ENCODE data around the gene CNTN4.

The CNTN4 gene

DNA sequence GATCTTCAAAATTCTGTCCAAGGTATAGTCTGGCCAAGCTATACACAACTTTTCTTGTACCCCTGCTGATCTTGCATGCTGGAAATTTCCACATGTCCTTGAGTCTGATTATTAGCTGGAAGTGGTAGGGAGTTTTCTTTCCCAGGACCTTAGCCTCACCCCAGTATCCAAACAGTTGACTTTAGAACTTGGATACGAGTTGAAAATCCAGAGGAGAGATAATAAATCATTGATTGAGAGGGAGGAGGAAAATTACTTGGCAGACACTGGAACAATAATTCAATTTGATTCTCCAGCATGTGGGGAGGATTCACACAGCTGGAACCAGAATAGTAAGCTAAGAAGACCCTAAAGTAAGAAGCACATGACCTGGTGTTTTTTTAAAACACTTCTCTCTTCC lies 895.1 kb downstream of the CNTN4 start:
- H3K27ac ChIP-seq (ENCODE audit: low read depth, low read length), result no peak overlapping the region

DNA sequence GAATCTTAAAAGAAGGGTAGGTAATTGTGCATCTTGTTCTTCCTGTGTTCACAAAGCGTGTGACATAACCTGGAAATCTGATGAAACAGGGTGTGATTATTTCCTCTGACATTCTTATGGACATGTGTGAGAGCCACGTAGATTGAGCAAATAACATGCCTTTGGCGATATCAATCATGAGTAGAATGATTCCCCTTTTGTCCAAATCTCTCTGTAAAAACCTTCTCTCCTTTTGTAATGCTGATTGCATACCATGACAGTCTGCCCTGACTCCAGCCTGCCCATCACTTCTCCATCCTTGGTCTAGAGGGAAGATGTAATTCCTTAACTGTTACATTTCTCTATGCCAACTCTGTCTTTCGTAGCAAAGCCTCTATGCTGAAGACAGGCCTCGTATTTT lies 896.5 kb downstream of the CNTN4 start:
- Histone ChIP-seq H3K9ac (ENCODE audit: low read depth in 1 of 2, low read length in 2 of 2) (no peak overlapping the region), H3K9me3 (ENCODE audit: control insufficient read depth in 1 of 2, low read length in 2 of 2) (no peaks in the 10 kb centered on the region)

More for the DNA sequence above, 895.1 kb downstream of the CNTN4 start:
- Histone ChIP-seq H3K27me3 (ENCODE audit: control insufficient read depth in 1 of 2, insufficient read depth in 2 of 2, low read length in 2 of 2) (no peaks in the 10 kb centered on the region), H3K4me3 (ENCODE audit: low read depth in 1 of 2, low read length in 2 of 2) (no peak overlapping the region), H3K9ac (ENCODE audit: low read depth in 1 of 2, low read length in 2 of 2) (no peak overlapping the region), H3K4me1 (ENCODE audit: control insufficient read depth in 1 of 2, insufficient read depth in 2 of 2, low read length in 2 of 2) (no peaks in the 10 kb centered on the region), H3K36me3 (ENCODE audit: control insufficient read depth in 1 of 2, insufficient read depth in 2 of 2, low read length in 2 of 2) (no peaks in the 10 kb centered on the region), H3K9me3 (ENCODE audit: control insufficient read depth in 1 of 2, low read length in 2 of 2) (no peaks in the 10 kb centered on the region)

GRCh38 chr3:3005146-3005744 lies 906.6 kb downstream of the CNTN4 start:
- H3K4me3 ChIP-seq (ENCODE audit: low read depth in 1 of 2, low read length in 2 of 2), result no peak overlapping the region
- no peak overlapping the region for H3K9ac ChIP-seq (ENCODE audit: low read depth in 1 of 2, low read length in 2 of 2)
- no peaks in the 10 kb centered on the region for H3K4me1 ChIP-seq (ENCODE audit: control insufficient read depth in 1 of 2, insufficient read depth in 2 of 2, low read length in 2 of 2)
- no peak overlapping the region for H3K27ac ChIP-seq (ENCODE audit: low read depth, low read length)
- H3K27me3 ChIP-seq (ENCODE audit: control insufficient read depth in 1 of 2, insufficient read depth in 2 of 2, low read length in 2 of 2), result no peaks in the 10 kb centered on the region
- no peaks in the 10 kb centered on the region for H3K36me3 ChIP-seq (ENCODE audit: control insufficient read depth in 1 of 2, insufficient read depth in 2 of 2, low read length in 2 of 2)
- H3K9me3 ChIP-seq (ENCODE audit: control insufficient read depth in 1 of 2, low read length in 2 of 2), result no peaks in the 10 kb centered on the region

More for the DNA sequence above, 896.5 kb downstream of the CNTN4 start:
- Histone ChIP-seq H3K27ac (ENCODE audit: low read depth, low read length) (no peak overlapping the region), H3K4me1 (ENCODE audit: control insufficient read depth in 1 of 2, insufficient read depth in 2 of 2, low read length in 2 of 2) (no peaks in the 10 kb centered on the region), H3K4me3 (ENCODE audit: low read depth in 1 of 2, low read length in 2 of 2) (no peak overlapping the region), H3K27me3 (ENCODE audit: control insufficient read depth in 1 of 2, insufficient read depth in 2 of 2, low read length in 2 of 2) (no peaks in the 10 kb centered on the region), H3K36me3 (ENCODE audit: control insufficient read depth in 1 of 2, insufficient read depth in 2 of 2, low read length in 2 of 2) (no peaks in the 10 kb centered on the region)

DNA sequence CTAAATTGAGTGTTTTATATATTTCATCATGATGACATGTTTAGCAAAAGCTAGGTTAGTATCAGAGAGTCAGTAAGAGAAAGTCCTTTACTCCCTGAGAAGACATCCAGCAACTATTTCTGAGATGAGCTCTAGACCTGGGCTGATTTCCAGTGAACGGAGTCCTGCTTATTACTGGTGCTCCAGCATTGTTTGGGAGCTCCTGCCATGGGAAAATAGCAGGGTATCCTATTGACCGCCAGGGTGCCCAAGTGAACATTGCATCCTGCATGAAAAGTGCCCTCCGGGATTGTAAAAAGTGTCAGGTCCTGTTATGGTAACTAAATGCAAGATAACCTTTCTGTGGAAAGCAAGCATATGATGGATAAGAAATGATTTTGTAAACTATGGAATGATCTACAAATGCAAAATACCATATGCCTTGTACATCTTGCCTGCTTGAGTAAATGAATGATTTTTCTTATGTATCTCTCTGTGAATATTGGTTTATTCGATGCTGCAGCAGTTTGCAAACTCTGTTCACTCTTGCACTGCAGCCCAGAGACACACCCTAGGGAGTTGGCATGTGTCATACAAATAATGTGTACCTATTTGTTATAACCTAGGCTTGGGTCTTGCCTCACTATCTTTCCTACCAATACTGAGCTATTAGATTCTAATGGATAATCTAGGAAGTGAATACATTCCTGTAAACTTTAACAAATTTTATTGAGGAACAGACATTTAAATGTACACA lies 914.8 kb downstream of the CNTN4 start:
- Histone ChIP-seq H3K36me3 (ENCODE audit: control insufficient read depth in 1 of 2, insufficient read depth in 2 of 2, low read length in 2 of 2) (no peaks in the 10 kb centered on the region), H3K4me1 (ENCODE audit: control insufficient read depth in 1 of 2, insufficient read depth in 2 of 2, low read length in 2 of 2) (no peaks in the 10 kb centered on the region), H3K9ac (ENCODE audit: low read depth in 1 of 2, low read length in 2 of 2) (no peak overlapping the region), H3K27me3 (ENCODE audit: control insufficient read depth in 1 of 2, insufficient read depth in 2 of 2, low read length in 2 of 2) (no peaks in the 10 kb centered on the region), H3K4me3 (ENCODE audit: low read depth in 1 of 2, low read length in 2 of 2) (no peak overlapping the region), H3K9me3 (ENCODE audit: control insufficient read depth in 1 of 2, low read length in 2 of 2) (no peaks in the 10 kb centered on the region), H3K27ac (ENCODE audit: low read depth, low read length) (no peak overlapping the region)

DNA sequence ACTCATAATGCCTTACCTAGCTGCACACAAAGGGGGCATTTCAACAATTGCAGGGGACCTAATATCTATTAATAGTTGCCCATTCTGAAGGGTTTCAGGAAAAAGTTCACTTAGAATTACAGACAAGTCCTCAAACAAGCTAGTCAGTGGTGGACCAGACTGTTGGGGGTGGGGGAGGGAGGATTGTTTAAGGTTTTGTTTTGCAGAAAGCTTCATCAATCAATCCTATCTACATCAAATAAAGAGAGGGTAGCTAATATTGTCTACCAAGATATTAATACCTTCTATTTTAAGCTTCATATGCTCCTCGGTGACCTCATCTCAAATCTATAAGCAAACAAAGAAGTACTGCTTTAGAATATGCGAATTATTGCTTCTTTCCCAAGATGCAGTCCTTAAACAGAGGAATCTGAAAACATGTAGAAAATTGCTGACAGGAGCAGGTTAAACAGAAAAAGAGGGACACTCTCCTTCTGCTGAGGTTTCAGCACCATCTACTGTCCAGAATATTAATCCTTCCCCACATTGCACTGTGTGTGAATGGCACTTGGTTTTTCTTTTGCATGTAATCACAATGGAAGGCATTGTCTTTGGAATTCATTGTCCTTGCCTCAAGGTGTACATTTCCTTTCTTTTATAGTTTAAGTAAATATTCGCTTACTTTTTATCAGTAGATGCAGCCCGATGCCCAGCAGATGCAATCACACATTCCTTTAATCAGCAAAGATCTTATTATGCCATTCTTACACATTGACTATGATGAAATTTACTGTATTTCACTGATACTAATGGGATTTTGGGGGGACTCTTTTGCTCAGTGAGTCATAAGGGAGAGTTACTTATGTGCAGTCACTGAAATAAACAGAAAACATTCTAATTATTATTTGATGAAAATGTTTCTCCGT lies 916.8 kb downstream of the CNTN4 start:
- Histone ChIP-seq H3K27ac (ENCODE audit: low read depth, low read length) (no peak overlapping the region), H3K4me1 (ENCODE audit: control insufficient read depth in 1 of 2, insufficient read depth in 2 of 2, low read length in 2 of 2) (no peaks in the 10 kb centered on the region), H3K36me3 (ENCODE audit: control insufficient read depth in 1 of 2, insufficient read depth in 2 of 2, low read length in 2 of 2) (no peaks in the 10 kb centered on the region), H3K27me3 (ENCODE audit: control insufficient read depth in 1 of 2, insufficient read depth in 2 of 2, low read length in 2 of 2) (no peaks in the 10 kb centered on the region), H3K9ac (ENCODE audit: low read depth in 1 of 2, low read length in 2 of 2) (no peak overlapping the region), H3K4me3 (ENCODE audit: low read depth in 1 of 2, low read length in 2 of 2) (no peak overlapping the region), H3K9me3 (ENCODE audit: control insufficient read depth in 1 of 2, low read length in 2 of 2) (no peaks in the 10 kb centered on the region)

DNA sequence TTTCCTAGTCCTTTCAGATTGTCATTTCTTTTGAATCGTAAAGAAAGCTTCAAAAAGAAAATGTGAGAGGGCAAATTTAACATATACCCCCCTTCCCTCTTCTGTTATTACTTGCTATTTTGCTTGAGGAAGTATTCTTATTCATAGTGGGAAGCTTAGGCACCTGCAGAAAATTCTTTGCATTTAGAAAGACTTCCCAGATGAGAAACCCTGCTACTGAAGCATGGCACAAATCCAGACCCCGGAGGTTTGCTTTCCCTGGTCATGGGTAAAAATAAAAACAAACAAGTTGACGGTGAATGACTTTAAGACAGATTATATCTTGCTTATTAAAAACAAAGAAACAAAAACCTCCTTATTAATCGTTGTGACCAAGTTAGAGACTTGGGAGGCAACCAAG lies 917.6 kb downstream of the CNTN4 start:
- H3K9ac ChIP-seq (ENCODE audit: low read depth in 1 of 2, low read length in 2 of 2), result no peak overlapping the region
- no peak overlapping the region for H3K27ac ChIP-seq (ENCODE audit: low read depth, low read length)
- no peaks in the 10 kb centered on the region for H3K9me3 ChIP-seq (ENCODE audit: control insufficient read depth in 1 of 2, low read length in 2 of 2)
- H3K4me1 ChIP-seq (ENCODE audit: control insufficient read depth in 1 of 2, insufficient read depth in 2 of 2, low read length in 2 of 2), result no peaks in the 10 kb centered on the region
- no peaks in the 10 kb centered on the region for H3K27me3 ChIP-seq (ENCODE audit: control insufficient read depth in 1 of 2, insufficient read depth in 2 of 2, low read length in 2 of 2)
- no peaks in the 10 kb centered on the region for H3K36me3 ChIP-seq (ENCODE audit: control insufficient read depth in 1 of 2, insufficient read depth in 2 of 2, low read length in 2 of 2)
- H3K4me3 ChIP-seq (ENCODE audit: low read depth in 1 of 2, low read length in 2 of 2), result no peak overlapping the region

GRCh38 chr3:3020209-3020608 lies 921.5 kb downstream of the CNTN4 start:
- H3K9ac ChIP-seq (ENCODE audit: low read depth in 1 of 2, low read length in 2 of 2), result no peak overlapping the region
- no peaks in the 10 kb centered on the region for H3K36me3 ChIP-seq (ENCODE audit: control insufficient read depth in 1 of 2, insufficient read depth in 2 of 2, low read length in 2 of 2)
- no peaks in the 10 kb centered on the region for H3K27me3 ChIP-seq (ENCODE audit: control insufficient read depth in 1 of 2, insufficient read depth in 2 of 2, low read length in 2 of 2)
- H3K4me3 ChIP-seq (ENCODE audit: low read depth in 1 of 2, low read length in 2 of 2), result no peak overlapping the region
- H3K4me1 ChIP-seq (ENCODE audit: control insufficient read depth in 1 of 2, insufficient read depth in 2 of 2, low read length in 2 of 2), result no peaks in the 10 kb centered on the region
- H3K9me3 ChIP-seq (ENCODE audit: control insufficient read depth in 1 of 2, low read length in 2 of 2), result no peaks in the 10 kb centered on the region
- no peak overlapping the region for H3K27ac ChIP-seq (ENCODE audit: low read depth, low read length)

GRCh38 chr3:3023111-3023745 lies 924.6 kb downstream of the CNTN4 start:
- no peaks in the 10 kb centered on the region for H3K9me3 ChIP-seq (ENCODE audit: control insufficient read depth in 1 of 2, low read length in 2 of 2)
- H3K9ac ChIP-seq (ENCODE audit: low read depth in 1 of 2, low read length in 2 of 2), result no peak overlapping the region
- no peaks in the 10 kb centered on the region for H3K4me1 ChIP-seq (ENCODE audit: control insufficient read depth in 1 of 2, insufficient read depth in 2 of 2, low read length in 2 of 2)
- no peak overlapping the region for H3K4me3 ChIP-seq (ENCODE audit: low read depth in 1 of 2, low read length in 2 of 2)
- H3K27ac ChIP-seq (ENCODE audit: low read depth, low read length), result no peak overlapping the region
- H3K36me3 ChIP-seq (ENCODE audit: control insufficient read depth in 1 of 2, insufficient read depth in 2 of 2, low read length in 2 of 2), result no peaks in the 10 kb centered on the region
- no peaks in the 10 kb centered on the region for H3K27me3 ChIP-seq (ENCODE audit: control insufficient read depth in 1 of 2, insufficient read depth in 2 of 2, low read length in 2 of 2)

- no peaks in the 10 kb centered on the region for H3K36me3 ChIP-seq (ENCODE audit: control insufficient read depth in 1 of 2, insufficient read depth in 2 of 2, low read length in 2 of 2)
These were observed 929.4 kb downstream of the CNTN4 start for GRCh38 chr3:3027976-3028567.

More at GRCh38 chr3:3027976-3028567, 929.4 kb downstream of the CNTN4 start:
- Histone ChIP-seq H3K27me3 (ENCODE audit: control insufficient read depth in 1 of 2, insufficient read depth in 2 of 2, low read length in 2 of 2) (no peaks in the 10 kb centered on the region), H3K9ac (ENCODE audit: low read depth in 1 of 2, low read length in 2 of 2) (no peak overlapping the region), H3K27ac (ENCODE audit: low read depth, low read length) (no peak overlapping the region), H3K9me3 (ENCODE audit: control insufficient read depth in 1 of 2, low read length in 2 of 2) (no peaks in the 10 kb centered on the region), H3K4me1 (ENCODE audit: control insufficient read depth in 1 of 2, insufficient read depth in 2 of 2, low read length in 2 of 2) (no peaks in the 10 kb centered on the region), H3K4me3 (ENCODE audit: low read depth in 1 of 2, low read length in 2 of 2) (no peak overlapping the region)
